Temporal lobe (tissue), 2 donors: Measurements from ENCODE around the gene MEGF8. TPM values are rescaled to one million over a fixed set of nuclear protein-coding genes. Genes with fewer than 3 reads are reported as not detected.

Experiments
- small RNA-seq: library from RNA; depleted of rRNA; stranded (forward); fragments of <200 nt; gene quantifications from one replicate; pipeline ENCODE3, GENCODE V24; 2014; ENCODE audit warnings: low replicate concordance
- total RNA-seq: library from RNA; depleted of rRNA; stranded (reverse); fragments of >200 nt; gene quantifications from one replicate; pipeline ENCODE4 v1.2.3, GENCODE V29; 2014

The MEGF8 gene
- total RNA-seq, 1 donor from 2014 or later = 56.5 TPM

Small RNAs within 50 kb of the gene (small RNA-seq; reads per million reads assigned to genes)
- gene MIR8077 = 0.08 reads per million

Other genes starting within 250 kb of the MEGF8 start
- 9.8 TPM for gene ZNF574, start 249.5 kb upstream of the MEGF8 start, total RNA-seq
- 4.9 TPM for gene POU2F2, start 193.2 kb upstream of the MEGF8 start, total RNA-seq
- gene DEDD2, start 108.0 kb upstream of the MEGF8 start, total RNA-seq = 15.0 TPM
- 3.7 TPM for gene ZNF526, start 105.3 kb upstream of the MEGF8 start, total RNA-seq
- gene GSK3A, start 83.0 kb upstream of the MEGF8 start, total RNA-seq = 57.0 TPM
- gene ERF, start 70.5 kb upstream of the MEGF8 start, total RNA-seq = 5.7 TPM
- 29.7 TPM for gene CIC, start 56.4 kb upstream of the MEGF8 start, total RNA-seq
- 3.0 TPM for gene PRR19, start 23.5 kb upstream of the MEGF8 start, total RNA-seq
- 178 TPM for gene PAFAH1B3, start 23.0 kb upstream of the MEGF8 start, total RNA-seq
- gene TMEM145, start 12.3 kb upstream of the MEGF8 start, total RNA-seq = 54.6 TPM
- not detected for gene CNFN, start 64.7 kb downstream of the MEGF8 start, total RNA-seq
- gene LIPE, start 101.8 kb downstream of the MEGF8 start, total RNA-seq = 6.9 TPM
- gene CXCL17, start 117.3 kb downstream of the MEGF8 start, total RNA-seq = not detected
- not detected for gene CEACAM1, start 202.8 kb downstream of the MEGF8 start, total RNA-seq